Brain microvascular endothelial cell (primary cell): ENCODE data around the gene S100A4.
"Not testable (repeated sequence)": the region's sequence is repeated elsewhere in the genome, so short reads cannot be mapped to it uniquely, and the experiment has no call there.

Source experiments
- DNase-seq: peaks from one replicate; pipeline ENCODE4 v3.0.0-alpha.2; 2020
- H3K27ac ChIP-seq: fragments of 250-450 bp; sonication (Bioruptor Pico); 2 replicates; pipeline ENCODE4 v1.5.1; 2020; ENCODE audit warnings: mild to moderate bottlenecking, moderate library complexity
- H3K27me3 ChIP-seq: fragments of 250-450 bp; sonication (Bioruptor Pico); replicated peaks from 2 replicates; pipeline ENCODE4 v1.5.1; 2020; ENCODE audit warnings: mild to moderate bottlenecking
- H3K36me3 ChIP-seq: fragments of 250-450 bp; sonication (Bioruptor Pico); replicated peaks from 2 replicates; pipeline ENCODE4 v1.5.1; 2020; ENCODE audit warnings: mild to moderate bottlenecking
- H3K4me3 ChIP-seq: 2 replicates; pipeline ENCODE4 v1.5.1; 2011; ENCODE audit warnings: low read depth, mild to moderate bottlenecking, control low read depth, low read length, moderate library complexity
- CTCF ChIP-seq: IDR thresholded peaks from 2 replicates; pipeline ENCODE4 v1.5.1; 2011; ENCODE audit warnings: low read depth, mild to moderate bottlenecking, moderate library complexity, low read length, control low read depth, inconsistent platforms; ENCODE audit errors: missing control alignments
- in situ Hi-C: cut with HindIII; loops from 2 replicates; pipeline ENCODE4 v1.10.0; 2017; ENCODE audit warnings: low sequenced_read_pairs, low pct_ligation_motif_present

Gene S100A4

GRCh38 chr1:153563991-153564390 lies 18.4 kb upstream of the S100A4 start:
- Histone ChIP-seq H3K36me3 (no peaks in the 10 kb centered on the region), H3K4me3 (no peak overlapping the region), H3K27ac (no peak overlapping the region), H3K27me3 (no peaks in the 10 kb centered on the region)
- DNase-seq = no peak
- in situ Hi-C loops = no loop called here
- TF ChIP-seq CTCF = no peak

- Histone ChIP-seq H3K27ac (no peak overlapping the region), H3K4me3 (no peak overlapping the region), H3K27me3 (no peaks in the 10 kb centered on the region), H3K36me3 (no peaks in the 10 kb centered on the region)
- DNase-seq = no peak
- TF ChIP-seq CTCF = no peak
- in situ Hi-C loops = no loop called here
Measured at GRCh38 chr1:153563483-153563901, 17.9 kb upstream of the S100A4 start.

- H3K4me3 ChIP-seq, DNase-seq, in situ Hi-C loops, H3K27ac ChIP-seq, H3K36me3 ChIP-seq, H3K27me3 ChIP-seq: not testable (repeated sequence)
Measured at GRCh38 chr1:153562021-153562420, 16.4 kb upstream of the S100A4 start.

GRCh38 chr1:153561466-153561985 lies 15.9 kb upstream of the S100A4 start:
- in situ Hi-C loops = no loop called here

GRCh38 chr1:153560771-153561465 lies 15.3 kb upstream of the S100A4 start:
- no peak overlapping the region for H3K27ac ChIP-seq
- in situ Hi-C loops = no loop called here
- no peak for DNase-seq
- H3K36me3 ChIP-seq = no peaks in the 10 kb centered on the region
- H3K27me3 ChIP-seq = no peaks in the 10 kb centered on the region
- no peak for TF ChIP-seq CTCF
- no peak overlapping the region for H3K4me3 ChIP-seq

More at GRCh38 chr1:153561466-153561985, 15.9 kb upstream of the S100A4 start:
- H3K27ac ChIP-seq = no peak overlapping the region
- no peak overlapping the region for H3K4me3 ChIP-seq
- no peaks in the 10 kb centered on the region for H3K27me3 ChIP-seq
- no peak for TF ChIP-seq CTCF
- H3K36me3 ChIP-seq = no peaks in the 10 kb centered on the region
- DNase-seq = no peak

- TF ChIP-seq CTCF = no peak
- no peak overlapping the region for H3K27ac ChIP-seq
- H3K36me3 ChIP-seq = no peaks in the 10 kb centered on the region
- in situ Hi-C loops = no loop called here
- H3K27me3 ChIP-seq = no peaks in the 10 kb centered on the region
- no peak for DNase-seq
- H3K4me3 ChIP-seq = no peak overlapping the region
Measured at GRCh38 chr1:153560241-153560640, 14.6 kb upstream of the S100A4 start.
